HG03039 (cell line): ENCODE results near the gene ABCB11.
A peak's percentile ranks its signal among the peaks of the same experiment; 100 is the strongest.
"Not testable (repeated sequence)": the region's sequence is repeated elsewhere in the genome, so short reads cannot be mapped to it uniquely, and the experiment has no call there.

Experiments
- ATAC-seq: cut with Tn5 transposase; IDR thresholded peaks from one replicate; pipeline ENCODE4 v1.9.1; 2021; ENCODE audit warnings: mild to moderate bottlenecking, moderate library complexity; ENCODE audit not compliant: unreplicated experiment

The ABCB11 gene

GRCh38 chr2:168896783-168897182 lies 134.3 kb downstream of the ABCB11 start:
- no peak for ATAC-seq

DNA sequence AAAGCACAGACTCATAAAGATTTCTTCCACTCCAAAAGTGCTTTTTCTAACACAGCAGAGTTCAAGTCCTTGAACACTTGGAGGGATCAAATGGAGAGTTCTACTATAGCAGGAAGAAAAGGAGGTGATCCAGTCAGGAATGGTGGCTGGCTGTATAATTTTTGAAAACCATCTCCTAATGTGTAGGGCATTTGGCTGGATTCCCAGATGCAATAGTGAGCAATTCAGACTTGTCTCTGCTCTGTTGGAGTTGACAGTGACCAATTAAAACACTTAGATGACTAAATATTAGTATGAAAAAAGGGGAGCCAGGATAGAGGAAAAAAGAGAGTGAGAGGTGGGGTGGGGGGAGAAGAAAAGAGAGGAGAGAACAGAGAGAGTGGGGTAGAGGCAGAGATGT lies 135.4 kb downstream of the ABCB11 start:
- no peak for ATAC-seq

- no peak for ATAC-seq
Measured at GRCh38 chr2:168894720-168895119, 136.4 kb downstream of the ABCB11 start.

DNA sequence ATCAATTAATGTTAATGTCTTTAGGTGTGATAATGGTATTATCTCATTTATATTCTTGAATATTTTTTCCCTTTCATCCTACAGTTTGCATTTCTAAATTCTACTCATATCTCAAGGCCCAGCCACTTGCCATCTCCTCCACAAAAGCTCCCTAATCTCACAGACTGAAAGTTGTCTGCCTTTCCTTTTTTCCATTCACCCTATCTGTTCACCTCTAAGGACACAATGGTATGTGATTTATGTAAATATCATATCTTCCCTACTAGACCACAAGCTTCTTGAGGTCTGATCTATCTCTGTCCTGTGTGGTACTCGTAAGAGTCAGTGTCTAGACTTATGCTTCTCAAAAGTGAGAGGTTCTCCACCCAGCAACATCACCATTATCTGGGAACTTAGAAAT lies 137.0 kb downstream of the ABCB11 start:
- ATAC-seq: no peak

DNA sequence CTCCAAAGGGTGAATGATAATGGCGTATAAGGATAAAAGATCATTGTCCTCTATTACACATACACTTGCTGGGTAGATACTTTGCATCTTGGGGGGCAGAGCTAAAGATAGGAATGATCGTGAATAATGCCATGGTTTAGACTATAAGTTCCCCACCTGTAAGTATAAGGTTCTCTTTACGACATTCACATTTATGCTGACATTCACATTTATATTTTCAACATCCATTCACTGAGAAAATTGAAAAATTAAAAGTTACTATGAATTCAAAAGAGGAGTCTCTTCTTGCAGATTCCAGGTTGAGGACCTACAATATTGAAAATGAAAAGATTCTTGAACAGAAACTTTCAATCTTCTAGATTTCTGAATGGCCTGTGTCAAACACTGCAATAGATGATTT lies 138.8 kb downstream of the ABCB11 start:
- ATAC-seq: no peak

- ATAC-seq: peak; percentile 99
Measured at GRCh38 chr2:168890006-168890782, 140.9 kb downstream of the ABCB11 start, which contains the start of gene SPC25. SPC25 (minus strand) TSS chr2:168890430; CDS start chr2:168889519, 911 bp downstream.

GRCh38 chr2:168889635-168890005 lies 141.5 kb downstream of the ABCB11 start:
- ATAC-seq: peak; percentile 1

GRCh38 chr2:168884975-168885374 lies 146.1 kb downstream of the ABCB11 start:
- ATAC-seq: no peak

DNA sequence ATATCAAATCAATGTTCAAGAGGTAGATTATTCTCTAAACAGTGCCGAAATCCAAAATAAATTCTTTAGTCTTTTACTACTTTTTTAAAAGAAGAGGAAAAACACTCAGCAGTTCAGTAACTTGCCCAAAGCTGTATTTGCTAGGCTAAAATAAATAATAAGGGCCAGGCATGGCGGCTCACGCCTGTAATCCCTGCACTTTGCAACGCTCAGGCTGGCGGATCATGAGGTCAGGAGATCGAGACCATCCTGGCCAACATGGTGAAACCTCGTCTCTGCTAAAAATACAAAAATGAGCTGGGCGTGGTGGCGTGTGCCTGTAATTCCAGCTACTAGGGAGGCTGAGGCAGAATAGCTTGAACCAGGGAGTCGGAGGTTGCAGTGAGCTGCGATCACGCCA lies 149.0 kb downstream of the ABCB11 start:
- ATAC-seq: not testable (repeated sequence)

DNA sequence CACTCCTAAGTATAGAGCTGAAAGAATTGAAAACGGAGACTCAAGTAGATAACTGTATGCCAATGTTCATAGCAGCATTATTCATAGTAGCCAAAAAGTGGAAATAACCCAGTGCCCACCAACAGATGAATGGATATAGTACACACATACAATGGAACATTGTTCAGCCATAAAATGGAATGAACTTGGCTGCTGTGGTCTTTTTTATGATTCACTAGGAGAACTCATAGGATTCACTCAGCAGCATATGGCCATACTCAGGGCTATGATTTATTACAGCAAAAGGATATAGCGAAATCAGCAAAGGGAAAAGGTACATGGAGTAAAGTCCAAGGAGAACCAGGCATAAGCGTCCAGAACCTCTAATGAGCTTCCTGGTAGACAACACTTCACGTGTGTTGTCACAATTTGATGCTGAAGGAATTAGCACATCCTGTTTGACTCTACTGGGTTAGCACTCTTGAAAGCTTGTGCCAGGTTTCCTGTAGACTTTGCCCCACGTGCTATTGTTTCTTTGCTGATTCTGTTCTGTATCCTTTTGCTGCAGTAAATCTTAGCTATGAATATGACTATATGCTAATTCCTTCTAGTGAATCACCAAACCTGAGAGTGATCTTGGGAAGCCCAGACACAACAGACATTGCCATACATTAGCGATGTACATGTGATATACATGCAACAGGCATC lies 156.6 kb downstream of the ABCB11 start:
- ATAC-seq: no peak

DNA sequence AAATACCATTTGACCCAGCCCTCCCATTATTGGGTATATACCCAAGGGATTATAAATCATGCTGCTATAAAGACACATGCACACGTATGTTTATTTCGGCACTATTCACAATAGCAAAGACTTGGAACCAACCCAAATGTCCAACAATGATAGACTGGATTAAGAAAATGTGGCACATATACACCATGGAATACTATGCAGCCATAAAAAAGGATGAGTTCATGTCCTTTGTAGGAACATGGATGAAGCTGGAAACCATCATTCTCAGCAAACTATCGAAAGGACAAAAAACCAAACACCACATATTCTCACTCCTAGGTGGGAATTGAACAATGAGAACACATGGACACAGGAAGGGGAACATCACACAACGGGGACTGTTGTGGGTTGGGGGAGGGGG lies 160.3 kb downstream of the ABCB11 start:
- ATAC-seq: not testable (repeated sequence)
